Stimulated activated CD4-positive, alpha-beta T cell treated with anti-CD3 and anti-CD28 coated beads, Interleukin-12 subunit alpha, Interleukin-12 subunit beta, amount 100 ng/mL, for 48 hours (primary cell): ENCODE measurements around the gene SCAMP1.
"Not testable (repeated sequence)": the region's sequence is repeated elsewhere in the genome, so short reads cannot be mapped to it uniquely, and the experiment has no call there.

ENCODE experiments used
- DNase-seq, 3 donors: peaks; one replicate each; pipeline ENCODE4 v3.0.0-alpha.2; 2020; ENCODE audit warnings: low read depth in 2 of 3, low spot score in 1 of 3

Gene SCAMP1, protein sequence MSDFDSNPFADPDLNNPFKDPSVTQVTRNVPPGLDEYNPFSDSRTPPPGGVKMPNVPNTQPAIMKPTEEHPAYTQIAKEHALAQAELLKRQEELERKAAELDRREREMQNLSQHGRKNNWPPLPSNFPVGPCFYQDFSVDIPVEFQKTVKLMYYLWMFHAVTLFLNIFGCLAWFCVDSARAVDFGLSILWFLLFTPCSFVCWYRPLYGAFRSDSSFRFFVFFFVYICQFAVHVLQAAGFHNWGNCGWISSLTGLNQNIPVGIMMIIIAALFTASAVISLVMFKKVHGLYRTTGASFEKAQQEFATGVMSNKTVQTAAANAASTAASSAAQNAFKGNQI

DNA sequence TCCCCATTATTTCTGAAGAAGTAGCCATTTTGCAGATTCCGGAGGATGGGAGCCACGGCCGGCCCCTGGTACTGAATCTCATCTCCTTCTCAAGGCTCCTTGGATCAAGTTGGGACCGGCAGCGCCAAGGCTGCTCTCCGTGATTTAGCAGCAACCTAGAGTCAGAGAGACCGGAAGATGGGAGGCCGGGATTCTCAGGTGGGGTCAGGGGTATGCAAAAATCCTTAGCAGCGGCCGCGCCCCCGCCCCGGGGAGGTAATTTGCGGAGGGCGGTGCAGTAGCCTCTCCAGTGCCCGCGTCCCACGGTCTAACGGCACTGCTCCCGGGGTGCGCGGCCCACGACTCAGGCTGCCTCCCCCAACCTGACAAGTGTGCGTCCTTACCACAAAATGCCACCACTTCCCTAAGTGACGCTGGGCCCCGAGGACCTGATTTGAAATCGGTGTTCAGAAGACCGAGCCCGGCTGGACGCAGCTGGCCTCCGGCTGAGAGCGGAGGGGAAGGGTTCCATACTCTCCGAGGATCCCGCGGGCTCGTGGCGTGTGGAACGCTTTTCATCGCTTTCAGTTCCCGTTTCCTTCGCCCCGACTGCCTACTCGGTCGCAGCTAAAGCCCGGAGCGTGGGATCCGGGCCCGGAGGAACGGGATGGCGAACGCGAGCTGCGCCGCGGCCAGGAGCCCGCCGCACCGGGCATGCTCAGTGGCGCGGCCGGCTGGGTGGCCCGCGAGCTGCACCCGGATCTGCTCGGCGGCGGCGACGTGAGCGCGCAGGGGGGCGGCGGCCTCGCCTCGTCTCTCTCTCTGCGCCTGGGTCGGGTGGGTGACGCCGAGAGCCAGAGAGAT is at the start of gene SCAMP1:
Gene SCAMP1 (plus strand): TSS at position 787 of the 843 bp plus-strand sequence. CDS start 55 bp downstream, at position 842.
- DNase-seq: peak; percentile 84 to 92 (median 89)

DNA sequence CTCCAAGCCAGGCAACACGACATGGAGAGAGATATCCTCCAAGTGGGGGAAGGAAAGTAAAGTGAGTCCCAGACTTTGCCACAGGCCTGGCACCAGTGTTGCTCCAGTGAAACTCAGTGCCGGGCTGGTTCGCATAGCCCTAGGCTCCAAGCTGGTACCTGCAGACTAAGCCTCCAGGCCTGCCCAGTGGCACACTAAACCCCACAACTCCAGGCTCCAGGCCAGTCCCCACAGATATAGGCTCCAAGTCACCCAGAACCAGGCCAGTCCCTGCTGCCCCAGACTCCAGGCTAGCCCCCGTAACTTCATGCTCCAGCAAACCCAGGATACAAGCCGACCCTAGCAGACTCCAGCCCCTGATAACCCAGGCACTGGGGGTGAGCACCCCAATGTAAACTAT is 42.9 kb upstream of the SCAMP1 start:
- DNase-seq: no peak

- DNase-seq: no peak
These were observed 42.1 kb upstream of the SCAMP1 start for GRCh38 chr5:78318337-78318736.

GRCh38 chr5:78320401-78320800 is 40.0 kb upstream of the SCAMP1 start:
- DNase-seq: no peak

GRCh38 chr5:78323241-78323640 is 37.2 kb upstream of the SCAMP1 start:
- no peak for DNase-seq

GRCh38 chr5:78326930-78327329 is 33.5 kb upstream of the SCAMP1 start:
- DNase-seq: no peak

DNA sequence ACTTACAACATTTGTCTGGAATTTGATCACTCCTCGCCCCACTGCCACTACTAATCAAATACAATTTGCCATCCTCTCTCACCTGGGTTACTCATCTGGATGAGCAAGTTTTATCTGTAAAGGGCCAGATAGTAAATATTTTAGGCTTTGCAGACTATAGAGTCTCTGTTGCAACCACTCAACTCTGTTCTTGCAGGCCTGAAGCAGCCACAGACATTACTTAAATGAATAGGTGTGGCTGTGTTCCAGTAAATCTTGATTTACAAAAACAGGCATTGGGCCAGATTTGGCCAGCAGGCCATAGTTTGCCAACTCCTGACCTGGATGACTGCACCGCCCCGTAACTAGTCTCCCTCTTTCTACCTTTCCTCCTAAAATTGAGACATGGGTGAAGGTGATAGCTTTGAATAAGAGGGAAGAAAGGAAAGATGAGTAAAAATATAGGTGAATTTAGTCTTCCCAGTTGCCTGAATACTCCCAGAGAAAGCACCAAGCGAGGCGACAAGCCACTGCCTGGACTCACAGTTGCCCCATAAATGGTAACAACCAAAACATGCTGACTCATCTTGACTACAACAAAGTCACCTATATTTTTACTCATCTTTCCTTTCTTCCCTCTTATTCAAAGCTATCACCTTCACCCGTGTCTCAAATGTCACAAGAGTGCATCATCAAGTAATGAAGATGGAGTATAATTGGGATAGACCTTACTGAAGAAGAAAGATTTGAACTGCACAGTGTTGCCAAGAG is 32.5 kb upstream of the SCAMP1 start:
- no peak for DNase-seq

- no peak for DNase-seq
These were observed 31.7 kb upstream of the SCAMP1 start for GRCh38 chr5:78328585-78329173.

GRCh38 chr5:78331523-78332080 is 28.8 kb upstream of the SCAMP1 start:
- no peak for DNase-seq

- DNase-seq: no peak
These were observed 25.6 kb upstream of the SCAMP1 start for GRCh38 chr5:78334811-78335210.

- no peak for DNase-seq
These were observed 24.4 kb upstream of the SCAMP1 start for GRCh38 chr5:78335976-78336375.

DNA sequence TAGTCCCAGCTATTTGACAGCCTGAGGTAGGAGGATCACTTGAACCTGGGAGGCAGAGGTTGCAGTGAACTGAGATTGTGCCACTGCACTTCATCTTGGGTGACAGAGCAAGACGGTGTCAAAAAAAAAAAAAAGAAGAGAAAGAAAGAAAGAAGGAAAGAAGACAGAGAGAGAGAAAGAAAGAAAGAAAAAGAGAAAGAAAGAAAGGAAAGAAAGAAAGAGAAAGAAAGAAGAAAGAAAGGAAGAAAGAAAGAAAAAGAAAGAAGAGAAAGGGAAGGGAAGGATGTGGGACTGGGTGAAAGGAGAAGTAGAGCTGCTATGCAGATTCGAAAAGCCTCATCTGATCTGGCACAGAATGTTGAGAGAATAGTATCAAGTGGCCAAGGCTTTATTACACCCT is 23.7 kb upstream of the SCAMP1 start:
- no peak for DNase-seq

GRCh38 chr5:78339617-78340436 is 20.6 kb upstream of the SCAMP1 start:
- no peak for DNase-seq

GRCh38 chr5:78341440-78341839 is 19.0 kb upstream of the SCAMP1 start:
- no peak for DNase-seq

- no peak for DNase-seq
These were observed 14.9 kb upstream of the SCAMP1 start for GRCh38 chr5:78345485-78345884.

DNA sequence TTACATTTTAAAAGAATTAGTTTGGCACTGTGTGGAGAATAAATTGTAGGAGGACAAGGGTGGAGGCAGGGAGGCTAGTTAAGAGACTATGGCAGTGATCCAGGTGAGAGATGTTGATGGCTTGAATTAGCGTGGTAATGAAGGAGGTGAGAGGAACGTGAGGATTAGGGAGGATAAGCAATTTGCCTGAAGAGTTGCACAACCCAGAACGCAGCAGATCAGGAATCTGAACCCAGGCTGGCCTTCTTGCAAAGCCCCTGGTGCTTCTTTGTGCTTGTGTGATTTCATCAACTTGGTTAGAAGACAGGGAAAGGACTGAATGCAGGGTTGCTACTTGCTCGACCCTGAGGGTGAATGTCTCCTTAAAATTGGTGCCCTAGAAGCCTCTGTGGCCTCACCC is 6.9 kb upstream of the SCAMP1 start:
- no peak for DNase-seq

DNA sequence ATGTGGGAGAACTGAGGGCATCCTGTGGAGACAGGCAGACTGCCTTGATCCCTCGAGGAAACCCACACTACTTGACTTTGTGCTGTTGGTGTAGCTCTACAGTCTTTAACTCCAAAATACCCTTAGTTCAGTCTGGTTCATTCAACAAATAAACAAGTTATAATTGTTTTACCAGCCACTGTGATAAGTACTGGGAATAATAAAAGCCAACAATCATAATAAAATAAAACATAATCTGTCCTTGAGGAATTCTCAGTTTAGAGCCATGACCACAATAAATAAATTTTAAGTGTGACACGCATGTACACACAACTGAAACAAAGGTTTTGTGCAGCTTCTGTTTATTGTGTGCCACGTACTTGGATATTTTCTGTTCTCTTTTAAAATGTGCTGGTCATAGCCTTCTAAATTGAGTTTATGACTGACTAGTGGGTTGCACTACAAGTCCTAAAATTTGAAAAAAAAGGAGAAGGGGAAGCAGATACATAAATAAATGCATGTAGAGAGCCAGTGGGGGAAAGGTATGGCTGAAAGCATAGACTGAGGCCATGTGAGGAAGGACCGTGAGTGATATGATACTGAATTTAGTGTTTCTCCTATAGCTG is 6.2 kb upstream of the SCAMP1 start:
- no peak for DNase-seq

DNA sequence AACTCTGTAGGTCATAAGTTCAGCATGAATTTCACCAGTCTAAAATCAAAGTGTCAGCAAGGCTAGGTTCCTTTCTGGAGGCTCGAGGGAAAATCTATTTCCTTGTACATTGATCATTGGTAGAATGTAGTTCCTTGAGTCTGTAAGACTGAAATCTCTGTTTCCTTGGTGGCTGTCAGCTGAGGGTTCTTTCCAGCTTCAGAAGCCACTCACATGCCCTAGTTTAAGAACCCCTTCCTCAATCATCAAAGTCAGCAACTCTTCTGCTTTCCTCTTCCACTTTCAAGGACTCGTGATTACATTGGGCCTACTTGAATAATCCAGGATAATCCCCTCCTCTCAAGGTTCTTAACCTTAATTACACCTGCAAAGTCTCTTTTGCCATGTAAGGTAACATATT is 4.9 kb upstream of the SCAMP1 start:
- DNase-seq: no peak

- DNase-seq: not testable (repeated sequence)
These were observed 974 bp upstream of the SCAMP1 start for GRCh38 chr5:78359455-78359830.

DNA sequence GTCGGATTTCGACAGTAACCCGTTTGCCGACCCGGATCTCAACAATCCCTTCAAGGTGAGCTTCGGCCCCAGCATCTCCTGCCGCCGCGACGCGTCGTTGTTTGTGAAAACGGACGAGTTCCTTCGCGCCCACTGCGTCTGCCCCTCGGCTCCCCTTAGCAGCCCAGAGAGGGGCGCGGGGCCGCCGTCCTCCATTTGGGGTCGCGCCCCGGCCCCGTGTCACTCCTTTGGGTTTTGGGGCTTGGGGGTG is 182 bp downstream of the SCAMP1 start:
- DNase-seq: no peak
